Breast epithelium (tissue), 3 donors: ENCODE measurements around the gene ZG16B.

Experiments
- POLR2A ChIP-seq: fragments of 450-650 bp; IDR thresholded peaks from one replicate; pipeline ENCODE4 v1.6.1; 2016; ENCODE audit warnings: antibody characterized with exemption, mild to moderate bottlenecking, moderate library complexity
- TF ChIP-seq, protein P1 (sequence below), 3 donors: fragments of 450-650 bp; IDR thresholded peaks; one replicate each; pipeline ENCODE4 v1.5.1; 2016 to 2017; ENCODE audit warnings: antibody characterized with exemption in 3 of 3, mild to moderate bottlenecking in 3 of 3, moderate library complexity in 3 of 3

- TF ChIP-seq, protein P1, sequence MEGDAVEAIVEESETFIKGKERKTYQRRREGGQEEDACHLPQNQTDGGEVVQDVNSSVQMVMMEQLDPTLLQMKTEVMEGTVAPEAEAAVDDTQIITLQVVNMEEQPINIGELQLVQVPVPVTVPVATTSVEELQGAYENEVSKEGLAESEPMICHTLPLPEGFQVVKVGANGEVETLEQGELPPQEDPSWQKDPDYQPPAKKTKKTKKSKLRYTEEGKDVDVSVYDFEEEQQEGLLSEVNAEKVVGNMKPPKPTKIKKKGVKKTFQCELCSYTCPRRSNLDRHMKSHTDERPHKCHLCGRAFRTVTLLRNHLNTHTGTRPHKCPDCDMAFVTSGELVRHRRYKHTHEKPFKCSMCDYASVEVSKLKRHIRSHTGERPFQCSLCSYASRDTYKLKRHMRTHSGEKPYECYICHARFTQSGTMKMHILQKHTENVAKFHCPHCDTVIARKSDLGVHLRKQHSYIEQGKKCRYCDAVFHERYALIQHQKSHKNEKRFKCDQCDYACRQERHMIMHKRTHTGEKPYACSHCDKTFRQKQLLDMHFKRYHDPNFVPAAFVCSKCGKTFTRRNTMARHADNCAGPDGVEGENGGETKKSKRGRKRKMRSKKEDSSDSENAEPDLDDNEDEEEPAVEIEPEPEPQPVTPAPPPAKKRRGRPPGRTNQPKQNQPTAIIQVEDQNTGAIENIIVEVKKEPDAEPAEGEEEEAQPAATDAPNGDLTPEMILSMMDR (IDR thresholded peaks at IDR 0.05) = no peak
- TF ChIP-seq POLR2A = no peak
Measured at GRCh38 chr16:2799859-2800226, 30.3 kb upstream of the ZG16B start.
